ENCODE data around the gene PIN1. TPM values are rescaled to one million over a fixed set of nuclear protein-coding genes. Genes with fewer than 3 reads are reported as not detected.
A peak's percentile ranks its signal among the peaks of the same experiment; 100 is the strongest.
"Not testable (repeated sequence)": the region's sequence is repeated elsewhere in the genome, so short reads cannot be mapped to it uniquely, and the experiment has no call there.

The PIN1 gene
- total RNA-seq, result 89.2 TPM
- long read RNA-seq, full-length matches to known transcripts, result 94 of 116 reads
- long read RNA-seq, partial matches to known transcripts, result 1 of 116 reads
- long read RNA-seq, other reads (novel, unspliced or antisense), result 21 of 116 reads

GRCh38 chr19:9834726-9835506, at the start of gene PIN1:
TSS of gene PIN1 (plus strand) at chr19:9835318. CDS start at chr19:9835345, 27 bp downstream.
- ATAC-seq (peak; percentile 100), DNase-seq (ENCODE audit: missing footprints) (peak; percentile 99)
- intact Hi-C loops (cut with DNase I), result no loop called here

DNA sequence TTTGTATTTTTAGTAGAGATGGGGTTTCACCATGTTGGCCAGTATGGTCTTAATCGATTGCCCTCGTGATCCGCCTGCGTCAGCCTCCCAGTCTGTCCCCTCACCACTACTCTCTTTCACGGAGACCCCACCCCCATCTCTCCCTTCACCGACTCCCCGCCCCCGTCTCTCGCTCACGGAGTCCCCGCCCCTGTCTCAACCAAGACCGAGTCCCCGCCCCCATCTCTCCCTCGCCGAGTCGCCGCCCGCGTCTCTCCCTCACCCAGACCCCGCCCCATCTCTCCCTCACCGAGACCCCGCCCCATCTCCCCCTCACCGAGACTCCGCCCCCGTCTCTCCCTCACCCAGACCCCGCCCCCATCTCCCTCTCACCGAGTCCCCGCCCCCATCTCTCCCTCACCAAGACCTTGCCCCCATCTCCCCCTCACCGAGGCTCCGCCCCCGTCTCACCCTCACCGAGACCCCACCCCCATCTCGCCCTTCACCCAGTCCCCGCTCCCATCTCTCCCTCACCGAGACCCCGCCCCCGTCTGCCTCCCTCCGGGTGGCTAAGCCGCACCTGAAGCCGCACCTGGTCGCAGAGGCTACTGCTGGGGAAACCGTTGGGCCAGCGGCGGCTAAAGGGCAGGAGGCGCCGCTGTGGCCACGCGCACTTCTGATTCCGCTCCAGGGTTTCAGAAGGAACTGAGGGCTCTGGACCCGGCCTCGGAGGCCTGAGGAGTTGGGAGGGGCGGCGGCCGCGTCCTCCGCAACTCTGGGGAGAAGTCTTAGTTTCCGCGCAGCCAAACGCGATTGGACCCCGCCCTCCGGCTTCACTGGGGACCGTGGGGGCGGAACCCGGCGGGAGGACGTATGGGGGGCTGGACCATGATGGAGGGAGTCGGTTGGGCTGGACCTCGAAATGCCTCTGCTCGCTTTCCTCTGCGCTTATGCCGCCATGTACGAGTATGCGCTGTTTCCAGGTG, 49.5 kb upstream of the PIN1 start:
- intact Hi-C loops (cut with DNase I), result loop anchor here (2.0 kb wide), 1 partner anchor 17 kb away; the partner anchor contains the start of gene ZNF846
- ATAC-seq (peak; percentile 93), DNase-seq (ENCODE audit: missing footprints) (peak; percentile 97)

- ATAC-seq, result no peak
- intact Hi-C loops (cut with DNase I), result no loop called here
- no peak for DNase-seq (ENCODE audit: missing footprints)
These were observed 48.8 kb upstream of the PIN1 start for GRCh38 chr19:9786342-9786741.

- intact Hi-C loops (cut with DNase I), result no loop called here
- DNase-seq (ENCODE audit: missing footprints), result no peak
- no peak for ATAC-seq
These were observed 48.3 kb upstream of the PIN1 start for GRCh38 chr19:9786819-9787218.

DNA sequence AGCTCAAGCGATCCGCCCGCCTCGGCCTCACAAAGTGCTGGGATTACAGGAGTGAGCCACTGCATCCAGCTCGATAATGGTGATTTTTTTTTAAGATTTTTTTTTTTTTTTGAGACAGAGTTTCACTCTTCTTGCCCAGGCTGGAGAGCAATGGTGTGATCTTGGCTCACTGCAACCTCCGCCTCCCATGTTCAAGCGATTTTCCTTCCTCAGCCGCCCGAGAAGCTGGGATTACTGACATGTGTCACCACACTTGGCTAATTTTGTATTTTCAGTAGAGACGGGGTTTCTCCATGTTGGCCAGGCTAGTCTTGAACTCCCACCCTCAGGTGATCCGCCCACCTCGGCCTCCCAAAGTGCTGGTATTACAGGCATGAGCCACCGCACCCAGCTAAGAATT, 46.5 kb upstream of the PIN1 start:
- intact Hi-C loops (cut with DNase I); ATAC-seq; DNase-seq (ENCODE audit: missing footprints): not testable (repeated sequence)

GRCh38 chr19:9789066-9789465, 46.1 kb upstream of the PIN1 start:
- no peak for DNase-seq (ENCODE audit: missing footprints)
- ATAC-seq, result no peak
- intact Hi-C loops (cut with DNase I), result no loop called here

- ATAC-seq; intact Hi-C loops (cut with DNase I); DNase-seq (ENCODE audit: missing footprints): not testable (repeated sequence)
These were observed 45.5 kb upstream of the PIN1 start for GRCh38 chr19:9789579-9789978.

DNA sequence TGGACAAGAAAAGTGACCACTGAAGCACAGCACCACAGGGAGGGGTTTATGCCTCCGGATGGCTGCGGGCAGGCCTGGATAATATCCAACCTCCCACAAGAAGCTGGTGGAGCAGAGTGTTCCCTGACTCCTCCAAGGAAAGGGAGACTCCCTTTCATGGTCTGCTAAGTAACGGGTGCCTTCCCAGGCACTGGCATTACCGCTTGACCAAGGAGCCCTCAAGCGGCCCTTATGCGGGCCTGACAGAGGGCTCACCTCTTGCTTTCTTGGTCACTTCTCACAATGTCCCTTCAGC, 44.1 kb upstream of the PIN1 start:
- intact Hi-C loops (cut with DNase I), result loop anchor here (5.0 to 10.0 kb wide), 4 partner anchors 356 to 956 kb away; partner anchors contain the start of genes MBD3L1, ZNF266, ZNF317 and ZNF558
- ATAC-seq; DNase-seq (ENCODE audit: missing footprints): not testable (repeated sequence)

DNA sequence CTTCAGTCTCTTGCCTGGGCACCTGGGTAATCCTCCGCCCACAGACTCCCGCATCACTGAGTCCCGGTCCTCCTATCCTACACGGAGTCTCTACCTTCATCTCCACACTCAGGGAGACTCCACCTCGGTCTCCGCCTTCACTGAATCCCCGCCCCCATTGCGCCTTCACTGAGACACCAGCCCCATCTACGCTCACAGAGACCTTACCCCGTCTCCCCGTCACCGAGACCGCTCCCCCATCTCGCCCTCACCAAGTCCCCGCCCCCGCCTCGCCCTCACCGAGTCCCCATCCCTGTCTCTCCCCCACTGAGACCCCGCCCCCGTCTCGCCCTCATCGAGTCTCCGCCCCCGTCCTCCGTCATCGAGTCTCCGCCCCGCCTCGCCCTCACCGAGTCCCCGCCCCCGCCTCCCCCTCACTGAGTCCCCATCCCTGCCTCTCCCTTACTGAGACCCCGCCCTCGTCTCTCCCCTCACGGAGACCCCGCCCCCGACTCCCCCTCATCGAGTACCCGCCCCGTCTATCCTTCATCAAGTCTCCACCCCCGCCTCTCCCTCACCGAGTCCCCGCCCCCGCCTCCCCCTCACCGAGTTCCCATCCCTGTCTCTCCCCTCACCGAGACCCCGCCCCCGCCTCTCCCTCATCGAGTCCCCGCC, 43.4 kb upstream of the PIN1 start:
- peak; percentile 97 for DNase-seq (ENCODE audit: missing footprints)
- intact Hi-C loops (cut with DNase I), result loop anchor here (1.0 to 10.0 kb wide), 5 partner anchors 28 to 957 kb away; partner anchors contain the start of genes FBXL12, MBD3L1, ZNF266 and ZNF317
- ATAC-seq, result peak; percentile 81

DNA sequence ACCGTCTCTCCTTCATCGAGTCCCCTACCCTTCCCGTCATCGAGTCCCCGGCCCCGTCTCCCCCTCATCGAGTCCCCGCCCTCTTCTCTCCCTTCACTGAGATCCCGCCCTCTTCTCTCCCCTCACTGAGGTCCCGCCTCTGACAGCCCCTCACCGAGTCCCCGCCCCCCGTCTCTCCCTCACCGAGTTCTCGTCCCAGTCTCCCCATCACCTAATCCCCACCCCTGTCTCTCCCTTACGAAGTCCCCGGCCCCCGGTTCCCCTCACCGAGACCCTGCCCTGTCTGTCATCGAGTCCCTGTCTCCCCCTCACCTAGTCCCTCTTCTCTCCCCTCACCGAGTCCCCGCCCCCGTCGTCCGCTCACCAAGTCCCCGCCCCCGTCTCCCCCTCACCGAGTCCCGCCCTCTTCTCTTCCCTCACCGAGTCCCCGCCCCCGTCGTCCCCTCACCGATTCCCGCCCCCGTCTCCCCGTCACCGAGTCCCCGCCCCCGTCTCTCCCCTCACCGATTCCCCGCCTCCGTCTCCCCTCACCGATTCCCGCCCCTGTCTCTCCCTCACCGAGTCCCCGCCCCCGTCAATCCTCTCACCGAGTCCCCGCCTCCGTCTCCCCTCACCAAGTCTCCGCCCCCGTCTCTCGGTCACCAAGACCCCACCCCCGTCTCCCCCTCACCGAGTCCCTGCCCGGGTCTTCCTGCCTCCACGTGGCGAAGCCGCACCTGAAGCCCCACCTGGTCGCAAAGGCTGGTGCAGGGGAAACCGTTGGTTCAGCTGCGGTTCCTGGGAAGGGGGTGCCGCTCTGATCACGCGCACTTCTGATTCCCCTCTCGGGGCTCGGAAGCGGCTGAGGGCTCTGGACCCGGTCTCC, 42.7 kb upstream of the PIN1 start:
- DNase-seq (ENCODE audit: missing footprints), result peak; percentile 97
- intact Hi-C loops (cut with DNase I), result loop anchor here (1.0 to 10.0 kb wide), 5 partner anchors 27 to 958 kb away; partner anchors contain the start of genes FBXL12, MBD3L1, ZNF266 and ZNF317
- ATAC-seq, result peak; percentile 76

DNA sequence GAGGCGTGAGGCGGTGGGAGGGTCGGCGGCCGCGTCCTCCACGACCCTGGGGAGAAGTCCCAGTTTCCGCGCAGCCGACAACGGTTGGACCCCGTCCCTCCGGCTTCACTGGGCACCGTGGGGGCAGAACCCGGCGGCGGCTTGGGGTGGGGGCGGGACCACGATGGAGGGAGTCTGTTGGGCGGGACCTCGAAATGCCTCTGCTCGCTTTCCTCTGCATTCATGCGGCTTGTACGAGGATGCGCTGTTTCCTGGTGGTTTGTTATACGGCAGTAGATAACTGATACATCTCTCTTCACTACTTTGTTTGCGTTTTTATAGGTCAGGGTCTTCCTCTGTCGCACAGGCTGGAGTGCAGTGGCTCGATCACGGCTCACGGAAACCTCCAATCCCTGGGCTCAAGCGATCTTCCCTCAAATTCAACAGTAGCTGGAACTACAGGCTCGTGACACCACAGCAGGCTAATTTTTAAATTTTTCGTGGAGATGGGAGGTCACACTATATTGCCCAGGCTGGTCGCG, 42.0 kb upstream of the PIN1 start:
- ATAC-seq (peak; percentile 17), DNase-seq (ENCODE audit: missing footprints) (peak; percentile 81)
- intact Hi-C loops (cut with DNase I), result loop anchor here (5.0 to 10.0 kb wide), 4 partner anchors 358 to 958 kb away; partner anchors contain the start of genes MBD3L1, ZNF266, ZNF317 and ZNF558

GRCh38 chr19:9796113-9796773, 38.9 kb upstream of the PIN1 start:
- intact Hi-C loops (cut with DNase I), result loop anchor here (1.0 to 10.0 kb wide), 5 partner anchors 171 to 961 kb away; partner anchors contain the start of genes MBD3L1, ZNF266, ZNF558 and ZNF561
- DNase-seq (ENCODE audit: missing footprints) (peak; percentile 80), ATAC-seq (peak; percentile 24)

GRCh38 chr19:9797871-9798270, 37.2 kb upstream of the PIN1 start:
- no peak for ATAC-seq
- intact Hi-C loops (cut with DNase I), result loop anchor here (2.0 to 10.0 kb wide), 4 partner anchors 177 to 963 kb away; partner anchors contain the start of genes MBD3L1, ZNF266, ZNF558 and ZNF561
- no peak for DNase-seq (ENCODE audit: missing footprints)

- intact Hi-C loops (cut with DNase I), result loop anchor here (5.0 to 10.0 kb wide), 3 partner anchors 212 to 964 kb away; partner anchors contain the start of genes MBD3L1, ZNF266 and ZNF558
- no peak for ATAC-seq
- DNase-seq (ENCODE audit: missing footprints), result no peak
These were observed 36.0 kb upstream of the PIN1 start for GRCh38 chr19:9799162-9799561.

GRCh38 chr19:9801976-9802375, 33.1 kb upstream of the PIN1 start:
- intact Hi-C loops (cut with DNase I), result no loop called here
- DNase-seq (ENCODE audit: missing footprints) (no peak), ATAC-seq (no peak)

DNA sequence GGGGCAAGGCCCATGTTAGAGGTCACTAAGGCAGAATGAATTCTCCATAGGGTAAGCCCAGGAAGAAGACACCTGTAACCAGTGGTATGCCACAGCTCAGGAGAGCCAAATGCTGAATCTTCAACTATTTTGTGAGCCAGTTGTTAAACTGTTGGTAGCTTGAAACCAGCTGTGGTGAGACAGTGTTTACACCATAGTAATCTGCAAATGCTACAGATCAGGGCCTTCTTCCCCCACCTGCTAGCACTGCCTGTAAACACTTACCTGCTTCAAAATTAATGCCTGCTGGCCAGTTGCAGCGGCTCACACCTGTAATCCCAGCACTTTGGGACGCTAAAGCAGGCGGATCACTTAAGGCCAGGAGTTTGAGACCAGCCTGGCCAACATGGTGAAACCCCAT, 28.3 kb upstream of the PIN1 start:
- no peak for DNase-seq (ENCODE audit: missing footprints)
- no peak for ATAC-seq
- intact Hi-C loops (cut with DNase I), result no loop called here

All from Right ventricle myocardium inferior (tissue), 1 donor.